ENCODE results near the gene MAGOHB.

MAGOHB gene

GRCh38 chr12:10624605-10625004 is 11.2 kb upstream of the MAGOHB start:
- TF ChIP-seq, protein P1, sequence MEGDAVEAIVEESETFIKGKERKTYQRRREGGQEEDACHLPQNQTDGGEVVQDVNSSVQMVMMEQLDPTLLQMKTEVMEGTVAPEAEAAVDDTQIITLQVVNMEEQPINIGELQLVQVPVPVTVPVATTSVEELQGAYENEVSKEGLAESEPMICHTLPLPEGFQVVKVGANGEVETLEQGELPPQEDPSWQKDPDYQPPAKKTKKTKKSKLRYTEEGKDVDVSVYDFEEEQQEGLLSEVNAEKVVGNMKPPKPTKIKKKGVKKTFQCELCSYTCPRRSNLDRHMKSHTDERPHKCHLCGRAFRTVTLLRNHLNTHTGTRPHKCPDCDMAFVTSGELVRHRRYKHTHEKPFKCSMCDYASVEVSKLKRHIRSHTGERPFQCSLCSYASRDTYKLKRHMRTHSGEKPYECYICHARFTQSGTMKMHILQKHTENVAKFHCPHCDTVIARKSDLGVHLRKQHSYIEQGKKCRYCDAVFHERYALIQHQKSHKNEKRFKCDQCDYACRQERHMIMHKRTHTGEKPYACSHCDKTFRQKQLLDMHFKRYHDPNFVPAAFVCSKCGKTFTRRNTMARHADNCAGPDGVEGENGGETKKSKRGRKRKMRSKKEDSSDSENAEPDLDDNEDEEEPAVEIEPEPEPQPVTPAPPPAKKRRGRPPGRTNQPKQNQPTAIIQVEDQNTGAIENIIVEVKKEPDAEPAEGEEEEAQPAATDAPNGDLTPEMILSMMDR (IDR thresholded peaks at IDR 0.05; ENCODE audit: insufficient read depth, low read depth, low read length, missing control alignments): no peak
- DNase-seq (ENCODE audit: low read depth): no peak
- H3K4me3 ChIP-seq (ENCODE audit: low read length): no peak overlapping the region

DNA sequence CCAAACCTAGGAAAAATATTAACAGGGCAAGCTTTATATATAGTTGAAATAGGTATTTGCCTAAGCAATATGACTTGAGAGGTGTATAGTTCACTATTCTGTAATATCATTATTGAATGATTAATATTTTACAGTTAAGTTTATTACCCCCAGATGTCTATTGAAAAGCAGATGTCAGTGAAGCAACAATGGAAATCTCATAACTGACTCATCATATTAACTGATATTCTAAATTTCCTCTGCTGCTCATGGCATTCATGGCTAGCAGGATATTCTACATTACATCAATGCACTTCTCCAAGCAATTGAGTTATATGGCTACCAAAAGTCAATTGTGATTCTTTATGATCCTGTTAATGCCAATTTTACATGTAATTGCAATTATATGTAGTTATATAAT is 9.7 kb upstream of the MAGOHB start:
- H3K4me3 ChIP-seq (ENCODE audit: low read length): no peak overlapping the region
- no peak for DNase-seq (ENCODE audit: low read depth)
- TF ChIP-seq, protein P1 (IDR thresholded peaks at IDR 0.05; ENCODE audit: insufficient read depth, low read depth, low read length, missing control alignments): no peak

DNA sequence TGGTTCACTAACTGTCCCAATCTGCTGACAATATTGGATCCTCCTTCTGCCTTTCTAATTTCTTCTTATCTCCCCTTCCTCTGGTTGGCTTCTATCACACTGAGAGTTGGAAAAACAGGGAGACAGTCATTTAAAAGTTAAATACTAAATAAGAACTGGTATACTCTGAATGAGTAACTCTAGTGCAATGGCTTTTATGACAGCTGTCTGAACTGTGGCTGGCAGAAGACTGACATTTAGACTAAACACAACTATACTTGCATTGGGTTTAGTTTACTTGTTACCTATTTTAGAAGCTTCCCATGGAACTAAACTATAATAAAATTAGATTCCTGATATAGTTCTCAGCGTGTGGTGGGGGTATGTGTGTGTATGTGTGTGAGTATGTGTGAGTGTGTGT is 7.9 kb upstream of the MAGOHB start:
- no peak overlapping the region for H3K4me3 ChIP-seq (ENCODE audit: low read length)
- TF ChIP-seq, protein P1 (IDR thresholded peaks at IDR 0.05; ENCODE audit: insufficient read depth, low read depth, low read length, missing control alignments): no peak
- DNase-seq (ENCODE audit: low read depth): no peak

DNA sequence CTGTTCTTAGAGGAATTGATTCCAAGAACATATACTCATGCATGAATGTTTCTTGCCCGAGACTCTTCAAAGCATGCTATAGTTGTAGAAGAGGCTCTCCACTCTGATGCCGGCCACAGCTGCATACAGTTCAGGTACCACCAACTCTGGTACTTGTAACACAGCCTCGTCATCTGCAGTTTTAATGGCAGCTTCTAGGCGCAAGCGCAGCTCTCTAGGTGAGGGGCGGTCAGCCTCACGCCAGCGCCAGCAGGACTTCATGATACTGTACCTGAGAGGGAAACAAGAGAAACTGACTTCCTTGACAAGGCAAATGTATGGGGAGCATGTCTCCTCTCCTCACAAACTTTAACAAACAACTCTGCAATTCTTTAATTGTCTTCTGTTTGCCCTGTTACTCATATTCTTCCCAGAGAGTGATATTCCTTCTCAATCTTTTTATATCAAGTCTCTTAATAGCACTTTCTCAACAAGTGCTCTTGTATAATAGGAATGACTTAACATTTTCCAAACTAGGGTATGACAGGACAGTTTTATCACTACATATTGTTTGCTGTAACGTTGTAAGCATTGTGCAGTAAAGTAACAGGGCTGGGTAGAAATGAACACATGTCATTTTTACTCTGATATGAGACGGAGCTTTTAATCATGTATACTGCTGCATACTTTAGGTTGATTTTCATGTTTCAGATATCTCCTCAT is 6.8 kb upstream of the MAGOHB start:
- H3K4me3 ChIP-seq (ENCODE audit: low read length): no peak overlapping the region
- DNase-seq (ENCODE audit: low read depth): no peak
- TF ChIP-seq, protein P1 (IDR thresholded peaks at IDR 0.05; ENCODE audit: insufficient read depth, low read depth, low read length, missing control alignments): no peak

GRCh38 chr12:10618338-10618987 is 5.1 kb upstream of the MAGOHB start:
- TF ChIP-seq, protein P1 (IDR thresholded peaks at IDR 0.05; ENCODE audit: insufficient read depth, low read depth, low read length, missing control alignments): no peak
- peak; percentile 87 for DNase-seq (ENCODE audit: low read depth)
- no peak overlapping the region for H3K4me3 ChIP-seq (ENCODE audit: low read length)

- DNase-seq (ENCODE audit: low read depth): no peak
- TF ChIP-seq, protein P1 (IDR thresholded peaks at IDR 0.05; ENCODE audit: insufficient read depth, low read depth, low read length, missing control alignments): no peak
- H3K4me3 ChIP-seq (ENCODE audit: low read length): no peak overlapping the region
Measured at GRCh38 chr12:10617863-10618262, 4.5 kb upstream of the MAGOHB start.

Data from epithelial cell of esophagus (primary cell).